HG03378 (cell line): ENCODE data around the gene MFSD6.
"Not testable (repeated sequence)": the region's sequence is repeated elsewhere in the genome, so short reads cannot be mapped to it uniquely, and the experiment has no call there.

Experiments
- ATAC-seq: cut with Tn5 transposase; IDR thresholded peaks from one replicate; pipeline ENCODE4 v1.9.1; 2021; ENCODE audit warnings: mild to moderate bottlenecking, moderate library complexity; ENCODE audit not compliant: unreplicated experiment

MFSD6 gene

GRCh38 chr2:190460487-190460886, 52.3 kb downstream of the MFSD6 start:
- no peak for ATAC-seq

- no peak for ATAC-seq
Measured at GRCh38 chr2:190462181-190462580, 54.0 kb downstream of the MFSD6 start.

- ATAC-seq: no peak
Measured at GRCh38 chr2:190462611-190463010, 54.5 kb downstream of the MFSD6 start.

- peak; percentile 67 for ATAC-seq
Measured at GRCh38 chr2:190465060-190465459, 56.9 kb downstream of the MFSD6 start.

- ATAC-seq: no peak
Measured at GRCh38 chr2:190466819-190467446, 58.8 kb downstream of the MFSD6 start.

GRCh38 chr2:190467575-190468083, 59.5 kb downstream of the MFSD6 start:
- ATAC-seq: peak; percentile 39

- not testable (repeated sequence) for ATAC-seq
Measured at GRCh38 chr2:190468354-190468753, 60.2 kb downstream of the MFSD6 start.

GRCh38 chr2:190468814-190469569, 60.8 kb downstream of the MFSD6 start:
- no peak for ATAC-seq

GRCh38 chr2:190469771-190470170, 61.6 kb downstream of the MFSD6 start:
- ATAC-seq: no peak

- ATAC-seq: no peak
Measured at GRCh38 chr2:190470256-190470826, 62.2 kb downstream of the MFSD6 start.

GRCh38 chr2:190477661-190478454, 69.7 kb downstream of the MFSD6 start:
- no peak for ATAC-seq

GRCh38 chr2:190478572-190479195, 70.5 kb downstream of the MFSD6 start:
- ATAC-seq: no peak

GRCh38 chr2:190481339-190481738, 73.2 kb downstream of the MFSD6 start:
- ATAC-seq: no peak

- ATAC-seq: no peak
Measured at GRCh38 chr2:190482451-190482850, 74.3 kb downstream of the MFSD6 start.

- no peak for ATAC-seq
Measured at GRCh38 chr2:190486037-190486623, 78.0 kb downstream of the MFSD6 start.

- no peak for ATAC-seq
Measured at GRCh38 chr2:190488516-190489233, 80.5 kb downstream of the MFSD6 start.

GRCh38 chr2:190489475-190489874, 81.3 kb downstream of the MFSD6 start:
- ATAC-seq: no peak

GRCh38 chr2:190490502-190490901, 82.3 kb downstream of the MFSD6 start:
- no peak for ATAC-seq

- no peak for ATAC-seq
Measured at GRCh38 chr2:190493095-190493494, 84.9 kb downstream of the MFSD6 start.
